ENCODE results near the gene OR14I1. TPM values are rescaled to one million over a fixed set of nuclear protein-coding genes. Genes with fewer than 3 reads are reported as not detected.

The OR14I1 gene
- total RNA-seq: not detected

- no peaks in the 10 kb centered on the region for H3K9me3 Mint-ChIP-seq
- no peak within 1 kb of the TSS for H3K4me3 Mint-ChIP-seq
- no peaks in the 10 kb centered on the region for H3K4me1 Mint-ChIP-seq (ENCODE audit: low read depth)
- H3K27ac Mint-ChIP-seq: no peak within 1 kb of the TSS
- CTCF ChIA-PET: no interaction called here
- no peaks in the 10 kb centered on the region for H3K36me3 Mint-ChIP-seq (ENCODE audit: low read depth)
- intact Hi-C loops (cut with micrococcal nuclease): loop anchor here (1.0 kb wide), 1 partner anchor 105 kb away; no protein-coding TSS in a partner anchor
- peaks cover 9% of the 10 kb centered on the region for H3K27me3 Mint-ChIP-seq (ENCODE audit: low read depth)
- DNase-seq: no peak
These were observed at the start of gene OR14I1 for GRCh38 chr1:248702714-248703113. TSS of gene OR14I1 (minus strand) at chr1:248702766.

DNA sequence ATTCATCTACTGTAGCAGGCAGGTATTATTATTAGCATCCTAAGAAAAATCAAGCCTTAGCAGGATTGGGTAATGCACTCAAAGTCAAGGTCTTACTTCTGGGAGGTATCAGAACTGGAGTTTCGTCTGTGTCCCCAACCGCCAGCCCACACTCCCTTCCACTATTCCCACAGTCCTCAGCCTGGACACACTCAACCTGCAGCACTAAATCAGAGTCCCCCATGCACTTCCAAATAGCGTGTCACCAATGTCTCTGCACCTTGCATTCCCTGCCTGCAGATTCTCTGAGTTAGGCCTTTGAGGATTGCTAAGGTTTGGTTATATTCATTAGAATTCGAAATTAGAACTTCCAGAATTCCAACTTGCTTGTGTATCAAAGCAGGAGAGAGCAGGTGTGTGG is 49.1 kb upstream of the OR14I1 start:
- H3K4me3 Mint-ChIP-seq: no peak overlapping the region
- no peak for DNase-seq
- CTCF ChIA-PET: no interaction called here
- no peaks in the 10 kb centered on the region for H3K27me3 Mint-ChIP-seq (ENCODE audit: low read depth)
- H3K4me1 Mint-ChIP-seq (ENCODE audit: low read depth): peaks cover 13% of the 10 kb centered on the region
- H3K27ac Mint-ChIP-seq: no peak overlapping the region
- no peaks in the 10 kb centered on the region for H3K9me3 Mint-ChIP-seq
- no peaks in the 10 kb centered on the region for H3K36me3 Mint-ChIP-seq (ENCODE audit: low read depth)
- intact Hi-C loops (cut with micrococcal nuclease): no loop called here

GRCh38 chr1:248751142-248751541 is 48.6 kb upstream of the OR14I1 start:
- intact Hi-C loops (cut with micrococcal nuclease): no loop called here
- CTCF ChIA-PET: no interaction called here

DNA sequence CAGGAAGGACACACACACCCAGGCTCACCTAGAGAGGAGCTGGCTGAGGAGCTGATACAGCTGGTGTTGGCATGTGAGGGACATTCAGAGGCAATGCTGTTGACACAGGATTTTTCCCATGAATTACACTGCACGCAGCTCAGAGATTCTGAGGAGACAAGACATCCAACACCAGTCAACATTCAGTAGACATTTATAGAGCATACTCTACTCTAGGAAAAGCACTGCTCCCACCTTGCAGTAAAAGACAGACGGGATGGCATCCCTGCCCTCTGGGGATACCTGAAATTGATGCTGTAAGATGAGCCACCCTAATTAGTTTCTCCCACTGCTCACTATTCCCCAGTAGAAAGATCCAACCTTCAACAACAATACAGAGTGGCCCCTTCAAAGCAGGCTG is 47.9 kb upstream of the OR14I1 start:
- no peaks in the 10 kb centered on the region for H3K36me3 Mint-ChIP-seq (ENCODE audit: low read depth)
- no peak for DNase-seq
- no peaks in the 10 kb centered on the region for H3K27me3 Mint-ChIP-seq (ENCODE audit: low read depth)
- intact Hi-C loops (cut with micrococcal nuclease): no loop called here
- H3K4me1 Mint-ChIP-seq (ENCODE audit: low read depth): peaks cover 13% of the 10 kb centered on the region
- no peak overlapping the region for H3K4me3 Mint-ChIP-seq
- H3K27ac Mint-ChIP-seq: no peak overlapping the region
- CTCF ChIA-PET: no interaction called here
- H3K9me3 Mint-ChIP-seq: no peaks in the 10 kb centered on the region

More at GRCh38 chr1:248751142-248751541, 48.6 kb upstream of the OR14I1 start:
- Mint-ChIP-seq H3K4me1 (ENCODE audit: low read depth) (peaks cover 13% of the 10 kb centered on the region), H3K9me3 (no peaks in the 10 kb centered on the region), H3K4me3 (no peak overlapping the region), H3K27ac (no peak overlapping the region), H3K36me3 (ENCODE audit: low read depth) (no peaks in the 10 kb centered on the region), H3K27me3 (ENCODE audit: low read depth) (no peaks in the 10 kb centered on the region)
- no peak for DNase-seq

GRCh38 chr1:248748211-248748610 is 45.6 kb upstream of the OR14I1 start:
- intact Hi-C loops (cut with micrococcal nuclease): no loop called here
- Mint-ChIP-seq H3K4me3 (no peak overlapping the region), H3K4me1 (ENCODE audit: low read depth) (peaks cover 13% of the 10 kb centered on the region), H3K36me3 (ENCODE audit: low read depth) (no peaks in the 10 kb centered on the region), H3K27ac (no peak overlapping the region), H3K9me3 (no peaks in the 10 kb centered on the region), H3K27me3 (ENCODE audit: low read depth) (no peaks in the 10 kb centered on the region)
- no peak for DNase-seq
- CTCF ChIA-PET: no interaction called here

GRCh38 chr1:248740876-248741275 is 38.3 kb upstream of the OR14I1 start:
- Mint-ChIP-seq H3K36me3 (ENCODE audit: low read depth) (no peaks in the 10 kb centered on the region), H3K27ac (no peak overlapping the region), H3K4me1 (ENCODE audit: low read depth) (no peaks in the 10 kb centered on the region), H3K9me3 (no peaks in the 10 kb centered on the region), H3K27me3 (ENCODE audit: low read depth) (peaks cover 4% of the 10 kb centered on the region), H3K4me3 (no peak overlapping the region)
- no peak for DNase-seq
- CTCF ChIA-PET: no interaction called here
- intact Hi-C loops (cut with micrococcal nuclease): no loop called here

DNA sequence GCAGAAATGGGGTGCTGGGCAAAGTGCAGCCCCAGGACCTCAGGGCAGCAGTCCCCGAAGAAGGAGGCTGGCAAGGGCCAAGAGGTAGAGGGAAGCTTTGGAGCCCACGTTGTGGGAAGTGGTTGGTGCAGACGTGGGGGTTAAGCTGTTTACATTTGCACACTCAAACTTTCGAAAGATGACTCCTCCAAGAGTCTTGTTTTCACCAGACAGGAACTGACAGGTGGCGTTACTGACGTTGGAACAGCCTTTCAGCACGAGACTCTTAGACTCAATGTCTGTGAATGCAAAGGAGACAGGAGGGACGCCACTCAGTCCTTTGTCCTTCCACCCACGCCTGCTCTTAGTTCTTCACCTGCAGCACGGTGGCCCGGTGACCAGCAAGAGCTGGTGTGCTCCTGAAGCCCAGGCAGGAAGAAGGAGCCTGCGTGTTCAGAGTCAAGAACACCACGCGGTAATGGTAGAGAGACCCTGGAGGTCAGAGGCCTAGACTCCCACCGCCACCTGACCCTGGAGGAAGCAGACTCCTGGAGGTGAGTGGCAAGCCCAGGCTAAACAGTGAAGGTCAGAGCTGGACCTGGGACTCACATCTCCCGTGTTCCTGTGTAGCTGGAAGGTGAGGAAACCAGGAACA is 37.1 kb upstream of the OR14I1 start:
- Mint-ChIP-seq H3K36me3 (ENCODE audit: low read depth) (no peaks in the 10 kb centered on the region), H3K27me3 (ENCODE audit: low read depth) (peaks cover 8% of the 10 kb centered on the region), H3K4me1 (ENCODE audit: low read depth) (no peaks in the 10 kb centered on the region), H3K4me3 (no peak overlapping the region), H3K9me3 (peaks cover 3% of the 10 kb centered on the region), H3K27ac (no peak overlapping the region)
- CTCF ChIA-PET: no interaction called here
- intact Hi-C loops (cut with micrococcal nuclease): no loop called here
- no peak for DNase-seq

DNA sequence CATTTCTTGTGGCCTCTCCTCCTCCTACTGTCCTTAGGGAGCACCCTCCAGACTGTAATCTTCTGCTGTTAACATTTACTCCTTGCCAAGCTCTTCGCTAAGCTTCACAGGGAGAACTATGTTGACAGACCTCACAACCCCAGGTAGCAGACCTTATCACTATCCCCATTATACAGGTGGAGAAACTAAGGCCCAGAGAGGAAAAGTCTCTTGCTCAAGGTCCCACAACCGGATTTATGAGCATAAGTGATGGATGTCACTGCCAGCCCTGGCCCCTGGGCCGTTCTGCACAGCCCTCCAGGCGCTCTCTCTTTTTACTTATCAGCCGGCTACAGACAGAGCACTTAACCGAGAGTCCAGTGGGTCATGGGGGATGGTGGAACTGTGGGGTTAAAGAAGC is 34.9 kb upstream of the OR14I1 start:
- intact Hi-C loops (cut with micrococcal nuclease): no loop called here
- CTCF ChIA-PET: no interaction called here
- no peak overlapping the region for H3K27ac Mint-ChIP-seq
- no peaks in the 10 kb centered on the region for H3K36me3 Mint-ChIP-seq (ENCODE audit: low read depth)
- DNase-seq: no peak
- H3K4me1 Mint-ChIP-seq (ENCODE audit: low read depth): no peaks in the 10 kb centered on the region
- peaks cover 3% of the 10 kb centered on the region for H3K9me3 Mint-ChIP-seq
- no peak overlapping the region for H3K4me3 Mint-ChIP-seq
- H3K27me3 Mint-ChIP-seq (ENCODE audit: low read depth): peaks cover 8% of the 10 kb centered on the region

- no peaks in the 10 kb centered on the region for H3K36me3 Mint-ChIP-seq (ENCODE audit: low read depth)
- DNase-seq: no peak
These were observed 34.4 kb upstream of the OR14I1 start for GRCh38 chr1:248736977-248737376.

DNA sequence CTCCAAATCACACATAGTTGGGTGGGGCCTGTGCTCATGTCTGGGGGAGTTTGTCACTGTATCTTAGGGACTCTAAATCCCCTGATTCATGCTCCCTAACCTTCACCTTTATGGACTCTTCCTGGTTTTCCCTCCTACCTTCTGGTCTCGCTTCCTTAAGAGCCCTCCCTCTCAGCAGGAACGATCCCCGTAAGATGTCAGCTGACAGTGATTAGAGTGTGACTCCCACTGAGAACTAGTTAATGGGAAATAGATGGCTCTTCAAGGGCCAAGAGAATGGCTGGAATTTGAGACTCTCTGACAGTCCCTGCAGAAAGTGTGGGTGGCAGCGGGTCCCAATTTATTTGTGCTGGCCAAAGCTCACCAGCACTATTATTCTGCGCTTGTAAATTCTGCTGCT is 31.0 kb upstream of the OR14I1 start:
- H3K9me3 Mint-ChIP-seq: peaks cover 3% of the 10 kb centered on the region
- H3K4me3 Mint-ChIP-seq: no peak overlapping the region
- peaks cover 8% of the 10 kb centered on the region for H3K27me3 Mint-ChIP-seq (ENCODE audit: low read depth)
- no peak for DNase-seq
- H3K27ac Mint-ChIP-seq: no peak overlapping the region
- H3K36me3 Mint-ChIP-seq (ENCODE audit: low read depth): no peaks in the 10 kb centered on the region
- no peaks in the 10 kb centered on the region for H3K4me1 Mint-ChIP-seq (ENCODE audit: low read depth)
- CTCF ChIA-PET: no interaction called here
- intact Hi-C loops (cut with micrococcal nuclease): no loop called here

More at GRCh38 chr1:248736977-248737376, 34.4 kb upstream of the OR14I1 start:
- peaks cover 8% of the 10 kb centered on the region for H3K27me3 Mint-ChIP-seq (ENCODE audit: low read depth)
- CTCF ChIA-PET: no interaction called here
- H3K9me3 Mint-ChIP-seq: peaks cover 3% of the 10 kb centered on the region
- H3K4me3 Mint-ChIP-seq: no peak overlapping the region
- intact Hi-C loops (cut with micrococcal nuclease): no loop called here
- no peak overlapping the region for H3K27ac Mint-ChIP-seq
- H3K4me1 Mint-ChIP-seq (ENCODE audit: low read depth): no peaks in the 10 kb centered on the region

DNA sequence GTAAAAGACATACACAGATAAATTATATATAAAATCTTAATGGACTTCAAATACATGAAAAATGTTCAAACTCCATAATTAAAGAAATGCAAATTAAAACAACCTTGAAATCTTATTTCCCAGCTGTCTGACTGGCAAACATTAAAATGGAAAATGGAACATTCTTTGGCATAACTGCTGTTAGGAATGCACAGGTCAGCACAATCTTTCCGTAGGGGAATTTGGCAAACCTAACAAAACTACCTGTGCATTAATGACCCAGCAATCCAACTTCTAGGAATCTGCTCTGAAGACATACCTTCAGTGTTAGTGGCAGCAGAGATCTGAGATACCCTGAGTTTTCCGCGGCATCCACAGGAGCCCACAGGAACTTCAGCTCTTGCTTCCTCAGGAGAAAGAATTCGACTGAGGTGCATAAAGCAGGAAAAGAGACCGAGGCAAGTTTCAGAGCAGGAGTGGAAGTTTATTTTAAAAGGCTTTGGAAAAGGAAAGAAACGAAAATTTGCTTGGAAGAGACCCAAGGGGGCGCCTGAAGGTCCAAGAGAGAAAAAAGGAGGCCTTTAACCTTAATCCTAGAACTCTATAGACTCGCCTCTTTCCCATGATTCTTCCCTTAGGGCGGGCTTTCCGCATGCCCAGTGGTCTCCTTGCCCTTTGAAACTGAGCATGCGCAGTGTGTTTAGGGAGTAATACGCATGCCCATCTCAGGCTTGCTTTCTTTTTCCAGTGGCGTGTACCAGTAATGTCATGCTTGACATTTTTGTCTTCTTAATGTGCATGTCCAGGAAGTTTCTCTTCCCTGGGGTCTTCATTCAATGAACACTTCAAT is 28.2 kb upstream of the OR14I1 start:
- DNase-seq: no peak
- H3K9me3 Mint-ChIP-seq: peaks cover 3% of the 10 kb centered on the region
- H3K4me3 Mint-ChIP-seq: no peak overlapping the region
- CTCF ChIA-PET: no interaction called here
- peaks cover 5% of the 10 kb centered on the region for H3K27me3 Mint-ChIP-seq (ENCODE audit: low read depth)
- no peaks in the 10 kb centered on the region for H3K36me3 Mint-ChIP-seq (ENCODE audit: low read depth)
- H3K4me1 Mint-ChIP-seq (ENCODE audit: low read depth): no peaks in the 10 kb centered on the region
- H3K27ac Mint-ChIP-seq: no peak overlapping the region
- intact Hi-C loops (cut with micrococcal nuclease): no loop called here

DNA sequence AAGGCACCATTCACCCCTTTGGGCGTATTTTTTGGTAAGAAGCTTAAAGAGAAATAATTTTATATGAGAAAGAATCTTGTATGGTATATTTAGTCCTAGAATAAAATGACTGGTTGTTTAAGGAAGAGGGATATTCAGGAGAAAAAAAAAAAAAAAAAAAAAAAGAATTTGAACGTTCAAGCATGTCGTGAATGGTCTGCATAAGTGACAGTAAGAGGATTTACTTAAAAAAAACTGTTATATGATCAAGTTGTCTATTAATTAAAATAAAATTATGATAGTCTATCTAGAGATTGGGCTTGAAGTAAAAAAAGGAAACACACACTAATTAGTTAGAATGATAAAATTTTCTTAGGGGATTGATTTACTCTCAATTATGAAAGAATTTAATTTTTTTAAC is 11.7 kb upstream of the OR14I1 start:
- H3K4me3 Mint-ChIP-seq: no peak overlapping the region
- H3K27ac Mint-ChIP-seq: no peak overlapping the region
- CTCF ChIA-PET: no interaction called here
- H3K9me3 Mint-ChIP-seq: peaks cover 7% of the 10 kb centered on the region
- no peaks in the 10 kb centered on the region for H3K4me1 Mint-ChIP-seq (ENCODE audit: low read depth)
- intact Hi-C loops (cut with micrococcal nuclease): no loop called here
- H3K36me3 Mint-ChIP-seq (ENCODE audit: low read depth): peaks cover 4% of the 10 kb centered on the region
- no peak for DNase-seq
- H3K27me3 Mint-ChIP-seq (ENCODE audit: low read depth): peaks cover 6% of the 10 kb centered on the region

GRCh38 chr1:248710305-248710900 is 7.8 kb upstream of the OR14I1 start:
- CTCF ChIA-PET: no interaction called here
- intact Hi-C loops (cut with micrococcal nuclease): no loop called here
- DNase-seq: no peak
- H3K9me3 Mint-ChIP-seq: peaks cover 5% of the 10 kb centered on the region
- H3K27ac Mint-ChIP-seq: no peak overlapping the region
- no peak overlapping the region for H3K4me3 Mint-ChIP-seq
- H3K36me3 Mint-ChIP-seq (ENCODE audit: low read depth): peaks cover 4% of the 10 kb centered on the region
- H3K4me1 Mint-ChIP-seq (ENCODE audit: low read depth): no peaks in the 10 kb centered on the region
- H3K27me3 Mint-ChIP-seq (ENCODE audit: low read depth): peaks cover 11% of the 10 kb centered on the region
